GM12891 (cell line): Measurements from ENCODE around the gene SYTL1.

Experiments
- PAX5 ChIP-seq: IDR thresholded peaks from 2 replicates; pipeline ENCODE4 v1.6.1; 2011; ENCODE audit warnings: low read length, moderate library complexity, mild to moderate bottlenecking; ENCODE audit not compliant: insufficient read depth, severe bottlenecking
- POLR2A ChIP-seq: IDR thresholded peaks from 2 replicates; pipeline ENCODE4 v1.6.1; 2011; ENCODE audit warnings: low read depth, low read length, control low read depth
- POLR2AphosphoS5 ChIP-seq: IDR thresholded peaks from 2 replicates; pipeline ENCODE4 v1.6.1; 2011; ENCODE audit warnings: low read depth, low read length, control low read depth
- SPI1 ChIP-seq: IDR thresholded peaks from 2 replicates; pipeline ENCODE4 v1.6.1; 2011; ENCODE audit warnings: low read depth, low read length, control low read depth
- TAF1 ChIP-seq: IDR thresholded peaks from 2 replicates; pipeline ENCODE4 v1.6.1; 2011; ENCODE audit warnings: low read depth, low read length, control low read depth

DNA sequence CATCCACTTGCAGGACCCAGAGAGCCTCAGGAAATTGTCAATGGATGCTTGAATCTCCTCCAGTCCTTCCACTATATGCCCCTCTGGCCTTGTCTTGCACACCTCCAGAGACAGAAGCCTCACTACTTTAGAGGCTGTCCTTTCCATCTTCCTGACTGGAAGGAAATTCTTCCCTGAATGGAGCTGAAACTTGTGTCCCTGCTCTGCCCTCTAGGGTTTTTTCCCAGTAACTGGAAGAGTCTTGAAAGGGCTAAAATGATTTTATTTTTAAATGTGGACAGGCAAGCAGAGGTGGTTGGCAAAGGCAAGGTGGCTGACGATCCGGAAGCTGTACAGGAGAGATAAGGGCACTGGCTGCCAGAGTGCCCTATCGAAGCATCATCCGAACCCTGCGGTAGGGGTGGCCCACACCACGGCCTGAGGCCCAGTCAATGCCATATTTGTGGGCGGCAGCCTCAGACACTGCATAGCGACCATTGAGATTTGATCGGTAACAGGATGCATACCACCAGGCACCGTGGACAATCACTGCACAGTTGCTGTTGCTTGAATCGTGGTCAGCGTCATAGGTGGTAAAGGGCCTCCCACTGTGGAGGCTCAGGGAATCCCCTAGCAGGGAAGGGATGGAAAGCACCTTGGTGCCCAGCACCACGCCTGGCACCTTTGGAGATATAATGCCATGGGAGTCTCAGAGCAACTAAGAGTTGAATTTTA is 27.2 kb downstream of the SYTL1 start:
- TF ChIP-seq POLR2A (no peak), TAF1 (no peak), POLR2AphosphoS5 (no peak), SPI1 (no peak), PAX5 (no peak)
